PC-9 (cell line): ENCODE measurements around the gene GABRR2. TPM values are rescaled to one million over a fixed set of nuclear protein-coding genes. Genes with fewer than 3 reads are reported as not detected.

Experiments used
- BruUV-seq: library from RNA; stranded (reverse); fragments of 400-500 nt; replicated peaks from 2 replicates; lab custom pipeline; 2021; lab: Mats Ljungman, UMichigan
- CTCF ChIA-PET: fragments of 300-600 bp; sonication (Branson Sonifier 250); formaldehyde crosslinking; loops from one replicate; lab custom pipeline; 2022; ENCODE audit warnings: antibody characterized with exemption; lab: Charles Lee
- POLR2A ChIA-PET: fragments of 300-600 bp; sonication (Branson Sonifier 250); formaldehyde crosslinking; loops from one replicate; lab custom pipeline; 2022; ENCODE audit warnings: antibody characterized with exemption; ENCODE audit not compliant: unreplicated experiment; lab: Charles Lee
- DNase-seq, 2 experiments: peaks; one replicate each; pipeline versions ENCODE4 v3.0.0 to v3.0.0-alpha.2; 2015 to 2022; ENCODE audit warnings: mixed read lengths in 1 of 2
- H2AFZ ChIP-seq: fragments of 200-600 bp; sonication (generic); 2 replicates; pipeline ENCODE4 v1.8.1; 2017; ENCODE audit warnings: antibody characterized with exemption
- H3F3A ChIP-seq: fragments of 200-600 bp; sonication (generic); 2 replicates; pipeline ENCODE4 v1.8.1; 2017; ENCODE audit warnings: antibody characterized with exemption, mild to moderate bottlenecking, low read depth; ENCODE audit not compliant: insufficient read depth
- H3K27ac ChIP-seq: fragments of 200-600 bp; sonication (generic); 2 replicates; pipeline ENCODE4 v1.6.1; 2016; ENCODE audit warnings: mixed run types
- H3K27me3 ChIP-seq: fragments of 200-600 bp; sonication (generic); 2 replicates; pipeline ENCODE4 v1.6.1; 2016; ENCODE audit warnings: low read depth, mixed run types; ENCODE audit not compliant: insufficient read depth
- H3K36me3 ChIP-seq: fragments of 200-600 bp; sonication (generic); 2 replicates; pipeline ENCODE4 v1.6.1; 2016; ENCODE audit warnings: low read depth, mixed run types
- H3K4me1 ChIP-seq: fragments of 200-600 bp; sonication (generic); replicated peaks from 2 replicates; pipeline ENCODE4 v1.6.1; 2016; ENCODE audit warnings: mixed run types; ENCODE audit not compliant: insufficient read depth
- H3K4me2 ChIP-seq: fragments of 200-600 bp; sonication (generic); 2 replicates; pipeline ENCODE4 v1.6.1; 2017; ENCODE audit warnings: mixed run types
- H3K4me3 ChIP-seq: fragments of 200-600 bp; sonication (generic); 2 replicates; pipeline ENCODE4 v1.6.1; 2016; ENCODE audit warnings: mixed run types
- H3K79me2 ChIP-seq: fragments of 200-600 bp; sonication (generic); 2 replicates; pipeline ENCODE4 v1.6.1; 2017; ENCODE audit warnings: low read depth, mixed run types
- H3K9me2 ChIP-seq: fragments of 200-600 bp; sonication (generic); 2 replicates; pipeline ENCODE4 v1.8.1; 2017; ENCODE audit warnings: mild to moderate bottlenecking; ENCODE audit not compliant: insufficient read depth
- H3K9me3 ChIP-seq: fragments of 200-600 bp; sonication (generic); 2 replicates; pipeline ENCODE4 v1.8.1; 2016; ENCODE audit warnings: low read depth; ENCODE audit not compliant: insufficient read depth
- H4K20me1 ChIP-seq: fragments of 200-600 bp; sonication (generic); 2 replicates; pipeline ENCODE4 v1.8.1; 2017; ENCODE audit not compliant: insufficient read depth
- EZH2 ChIP-seq: fragments of 200-600 bp; sonication (generic); IDR thresholded peaks from 2 replicates; pipeline ENCODE4 v1.8.0; 2017; ENCODE audit warnings: antibody characterized with exemption, low read depth
- intact Hi-C: fragments of 100-400 bp; cut with micrococcal nuclease; formaldehyde crosslinking; loops from one replicate; pipeline ENCODE4 v1.10.0; 2022; ENCODE audit not compliant: unreplicated experiment
- total RNA-seq: library from RNA; stranded (reverse); gene quantifications from 2 replicates; pipeline ENCODE4 v1.2.3, GENCODE V29; 2021
- TF ChIP-seq, protein P1 (sequence below): fragments of 200-600 bp; sonication (generic); conservative IDR thresholded peaks from 2 replicates; pipeline ENCODE4 v1.6.1; 2017; ENCODE audit warnings: mixed run types, antibody characterized with exemption, mild to moderate bottlenecking, moderate library complexity

GABRR2 gene
- total RNA-seq, 1 experiment from 2014 or later: 0.52 TPM

DNA sequence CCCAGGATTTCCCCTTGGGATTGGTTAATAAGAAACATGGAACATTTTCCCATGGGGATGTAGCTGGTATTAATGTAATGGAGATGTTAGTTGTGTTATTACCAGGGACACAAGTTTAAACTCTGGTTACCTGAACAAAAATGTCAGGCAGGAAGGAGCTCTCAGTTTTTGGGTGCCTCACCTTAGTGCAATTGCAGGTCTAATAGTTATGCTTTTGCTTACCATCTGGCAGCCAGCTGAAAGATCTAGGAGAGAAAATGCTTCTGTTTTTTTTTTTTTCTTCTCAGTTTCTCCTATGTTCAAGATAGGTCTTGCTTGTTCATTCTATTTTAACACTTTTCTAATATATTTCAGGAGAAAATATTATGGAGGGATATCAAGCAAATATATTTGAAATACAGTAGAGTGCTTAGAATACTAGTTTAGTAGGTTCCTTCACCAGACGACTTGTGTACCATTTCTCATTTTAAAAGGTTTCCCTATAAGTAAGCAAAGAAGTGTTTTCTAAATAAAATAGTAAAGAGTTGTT lies 41.6 kb upstream of the GABRR2 start:
- H4K20me1 ChIP-seq: no peaks in the 10 kb centered on the region
- TF ChIP-seq, protein P1, sequence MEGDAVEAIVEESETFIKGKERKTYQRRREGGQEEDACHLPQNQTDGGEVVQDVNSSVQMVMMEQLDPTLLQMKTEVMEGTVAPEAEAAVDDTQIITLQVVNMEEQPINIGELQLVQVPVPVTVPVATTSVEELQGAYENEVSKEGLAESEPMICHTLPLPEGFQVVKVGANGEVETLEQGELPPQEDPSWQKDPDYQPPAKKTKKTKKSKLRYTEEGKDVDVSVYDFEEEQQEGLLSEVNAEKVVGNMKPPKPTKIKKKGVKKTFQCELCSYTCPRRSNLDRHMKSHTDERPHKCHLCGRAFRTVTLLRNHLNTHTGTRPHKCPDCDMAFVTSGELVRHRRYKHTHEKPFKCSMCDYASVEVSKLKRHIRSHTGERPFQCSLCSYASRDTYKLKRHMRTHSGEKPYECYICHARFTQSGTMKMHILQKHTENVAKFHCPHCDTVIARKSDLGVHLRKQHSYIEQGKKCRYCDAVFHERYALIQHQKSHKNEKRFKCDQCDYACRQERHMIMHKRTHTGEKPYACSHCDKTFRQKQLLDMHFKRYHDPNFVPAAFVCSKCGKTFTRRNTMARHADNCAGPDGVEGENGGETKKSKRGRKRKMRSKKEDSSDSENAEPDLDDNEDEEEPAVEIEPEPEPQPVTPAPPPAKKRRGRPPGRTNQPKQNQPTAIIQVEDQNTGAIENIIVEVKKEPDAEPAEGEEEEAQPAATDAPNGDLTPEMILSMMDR: no peak
- no peak for TF ChIP-seq EZH2
- ChIA-PET CTCF (interaction anchor here (0.5 to 0.6 kb wide), 2 partner anchors 150 to 279 kb away, joined by 3 to 5 read pairs; no protein-coding TSS in a partner anchor), POLR2A (interaction anchor here (0.9 kb wide), 1 partner anchor 59 kb away, joined by 27 read pairs; no protein-coding TSS in a partner anchor)
- no peak overlapping the region for H3K27ac ChIP-seq
- no peaks in the 10 kb centered on the region for H3K9me3 ChIP-seq
- no peak for DNase-seq
- H3K36me3 ChIP-seq: no peaks in the 10 kb centered on the region
- H3K4me1 ChIP-seq: peaks cover 6% of the 10 kb centered on the region; the same call in 1 of the 2 replicates
- no peaks in the 10 kb centered on the region for H3K9me2 ChIP-seq
- no peak overlapping the region for H3K4me3 ChIP-seq
- no TSS peak for BruUV-seq
- no peak overlapping the region for H2AFZ ChIP-seq
- intact Hi-C loops: no loop called here
- peaks cover 6% of the 10 kb centered on the region for H3K79me2 ChIP-seq
- H3F3A ChIP-seq: peaks cover 12% of the 10 kb centered on the region; the same call in 1 of the 2 replicates
- H3K4me2 ChIP-seq: no peak overlapping the region
- no peaks in the 10 kb centered on the region for H3K27me3 ChIP-seq

DNA sequence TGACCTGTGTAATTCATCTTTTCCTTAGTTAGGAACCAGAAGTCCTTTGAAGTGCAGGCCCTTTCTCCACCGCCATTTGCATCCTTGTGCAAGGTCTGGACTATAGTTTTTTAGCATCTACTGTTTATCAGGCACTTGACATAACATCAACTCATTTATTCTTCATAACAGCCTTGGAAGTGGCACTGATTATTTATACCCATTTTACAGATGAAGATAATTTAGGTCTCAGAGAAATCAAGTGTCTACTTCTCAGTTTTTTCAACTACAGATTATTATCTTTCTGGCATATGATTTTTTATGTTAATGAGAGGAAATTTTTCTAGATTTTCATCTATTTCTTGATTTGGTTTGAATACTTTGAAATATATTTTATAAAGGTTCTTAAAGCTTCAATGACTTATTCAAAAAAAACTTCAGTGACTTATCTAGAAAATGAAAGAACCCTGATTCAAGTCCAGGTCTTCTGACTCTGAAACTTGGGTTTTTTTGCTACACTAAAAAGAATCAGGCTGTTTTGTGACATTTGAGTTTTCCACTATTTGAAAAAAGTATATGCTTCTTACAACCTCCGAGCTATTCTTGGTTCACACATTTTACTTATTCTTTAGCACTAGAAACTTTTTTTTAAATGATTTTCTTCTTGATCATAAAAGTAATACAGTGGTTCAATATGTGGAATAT lies 40.6 kb upstream of the GABRR2 start:
- Histone ChIP-seq H3K9me3 (no peaks in the 10 kb centered on the region), H3F3A (peaks cover 12% of the 10 kb centered on the region; the same call in 1 of the 2 replicates), H3K36me3 (no peaks in the 10 kb centered on the region), H3K27ac (no peak overlapping the region), H3K4me1 (peaks cover 6% of the 10 kb centered on the region), H4K20me1 (no peaks in the 10 kb centered on the region), H3K4me3 (no peak overlapping the region), H2AFZ (no peak overlapping the region), H3K27me3 (no peaks in the 10 kb centered on the region), H3K79me2 (peaks cover 17% of the 10 kb centered on the region), H3K9me2 (no peaks in the 10 kb centered on the region), H3K4me2 (no peak overlapping the region)
- TF ChIP-seq, protein P1: no peak
- no peak for TF ChIP-seq EZH2
- POLR2A ChIA-PET: no interaction called here
- CTCF ChIA-PET: no interaction called here
- intact Hi-C loops: no loop called here
- DNase-seq: no peak
- no TSS peak for BruUV-seq

DNA sequence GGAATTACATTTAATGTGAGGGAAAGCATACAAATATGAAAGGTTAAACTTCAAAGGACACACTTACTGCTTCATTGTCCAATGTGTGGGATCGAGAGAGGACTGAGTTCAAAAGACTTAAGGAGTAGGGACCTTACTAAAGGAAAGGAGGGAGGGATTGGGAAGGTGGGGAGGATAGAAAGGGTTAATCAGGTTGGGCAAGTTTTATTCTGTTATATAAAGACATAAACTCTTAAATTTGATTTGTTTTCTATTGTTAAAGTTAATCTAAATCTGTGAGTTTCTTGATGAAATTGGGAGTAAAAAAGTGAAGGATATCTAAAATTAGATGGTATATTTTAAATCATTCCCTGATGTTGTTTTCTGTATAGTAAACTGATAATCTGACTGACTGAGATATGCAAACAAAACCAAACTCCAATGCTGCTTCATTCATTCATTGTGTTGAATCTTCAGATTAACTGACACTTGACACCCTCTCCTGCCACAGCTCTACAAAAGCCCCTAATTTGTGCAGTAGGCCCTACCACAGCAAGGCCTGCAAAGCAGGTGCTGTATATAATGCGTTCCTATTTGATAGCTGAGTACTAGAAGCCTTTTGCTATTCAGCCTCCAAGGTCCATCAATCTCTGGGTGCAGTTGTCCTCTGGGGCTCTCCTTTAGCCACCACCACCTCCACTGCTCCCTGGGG lies 38.7 kb upstream of the GABRR2 start:
- Histone ChIP-seq H3K9me2 (no peaks in the 10 kb centered on the region), H2AFZ (no peak overlapping the region), H3K4me2 (peak overlapping the region; percentile 91), H3K27me3 (no peaks in the 10 kb centered on the region), H3K4me3 (no peak overlapping the region), H3F3A (peaks cover 12% of the 10 kb centered on the region; the same call in 1 of the 2 replicates), H3K27ac (peak overlapping the region; percentile 88; the same call in 1 of the 2 replicates), H3K9me3 (no peaks in the 10 kb centered on the region), H3K36me3 (no peaks in the 10 kb centered on the region), H3K4me1 (peaks cover 16% of the 10 kb centered on the region), H4K20me1 (no peaks in the 10 kb centered on the region), H3K79me2 (peaks cover 35% of the 10 kb centered on the region)
- intact Hi-C loops: loop anchor here (5.0 kb wide), 1 partner anchor 272 kb away; the partner anchor contains the start of gene PNRC1
- DNase-seq: no peak
- POLR2A ChIA-PET: no interaction called here
- TF ChIP-seq, protein P1: no peak
- TF ChIP-seq EZH2: no peak
- no TSS peak for BruUV-seq
- CTCF ChIA-PET: interaction anchor here (1.6 kb wide), 1 partner anchor 56 kb away, joined by 5 read pairs; no protein-coding TSS in a partner anchor
